Measurements from ENCODE around the gene CNNM4. TPM values are rescaled to one million over a fixed set of nuclear protein-coding genes. Genes with fewer than 3 reads are reported as not detected.

CNNM4 gene
- total RNA-seq, 2 experiments from 2014 or later = 7.1 to 11.3 TPM

GRCh38 chr2:96816127-96816835 is 55.6 kb downstream of the CNNM4 start, which contains the start of gene CNNM3:
CNNM3 (plus strand) TSS chr2:96816268; CDS start chr2:96816278, 10 bp downstream.
- Mint-ChIP-seq H3K4me1 (peaks cover 46% of the 10 kb centered on the region), H3K4me3 (peak within 1 kb of the TSS; percentile 81), H3K27me3 (no peaks in the 10 kb centered on the region), H3K36me3 (ENCODE audit: low read depth) (peaks cover 16% of the 10 kb centered on the region), H3K9me3 (ENCODE audit: low read depth) (no peaks in the 10 kb centered on the region), H3K27ac (peak within 1 kb of the TSS; percentile 56)
- intact Hi-C loops (cut with DNase I, micrococcal nuclease) = loop anchor here (1.0 to 5.0 kb wide), 19 partner anchors 13 to 824 kb away; partner anchors contain the start of genes CNNM4 (in 2 of the 2), KANSL3 (in 2 of the 2), ANKRD36 (in 1 of the 2) and ANKRD36C (in 1 of the 2)
- ATAC-seq (peak; percentile 93), DNase-seq (peak; percentile 97)
- ChIA-PET CTCF (interaction anchor here (0.8 to 1.9 kb wide), 12 partner anchors 9 to 166 kb away, joined by 3 to 7 read pairs (median 4); partner anchors contain the start of genes ANKRD39 and CNNM4), POLR2A (interaction anchor here (0.8 to 1.7 kb wide), 3 partner anchors 16 to 53 kb away, joined by 3 to 5 read pairs (median 4); partner anchors contain the start of gene ANKRD39)

GRCh38 chr2:96816836-96817702 is 56.4 kb downstream of the CNNM4 start:
- POLR2A ChIA-PET = interaction anchor here (0.8 to 1.7 kb wide), 3 partner anchors 17 to 54 kb away, joined by 3 to 5 read pairs (median 4); partner anchors contain the start of gene ANKRD39
- H3K36me3 Mint-ChIP-seq (ENCODE audit: low read depth) = peaks cover 16% of the 10 kb centered on the region

GRCh38 chr2:96817882-96818281 is 57.2 kb downstream of the CNNM4 start:
- H3K27me3 Mint-ChIP-seq = no peaks in the 10 kb centered on the region

More at GRCh38 chr2:96816836-96817702, 56.4 kb downstream of the CNNM4 start:
- Mint-ChIP-seq H3K27me3 (no peaks in the 10 kb centered on the region), H3K27ac (no peak overlapping the region), H3K4me3 (peak overlapping the region; percentile 79), H3K9me3 (ENCODE audit: low read depth) (no peaks in the 10 kb centered on the region), H3K4me1 (peaks cover 51% of the 10 kb centered on the region)
- ATAC-seq (no peak), DNase-seq (no peak)
- intact Hi-C loops (cut with DNase I, micrococcal nuclease) = loop anchor here (1.0 to 5.0 kb wide), 19 partner anchors 14 to 825 kb away; partner anchors contain the start of genes CNNM4 (in 2 of the 2), KANSL3 (in 2 of the 2), ANKRD36 (in 1 of the 2) and ANKRD36C (in 1 of the 2)
- CTCF ChIA-PET = interaction anchor here (0.6 to 1.6 kb wide), 10 partner anchors 15 to 138 kb away, joined by 3 to 7 read pairs (median 4); partner anchors contain the start of genes ANKRD39 and CNNM4

GRCh38 chr2:96819128-96819875 is 58.6 kb downstream of the CNNM4 start:
- H3K27me3 Mint-ChIP-seq = no peaks in the 10 kb centered on the region
- H3K36me3 Mint-ChIP-seq (ENCODE audit: low read depth) = peaks cover 16% of the 10 kb centered on the region
- ChIA-PET CTCF (interaction anchor here (0.7 kb wide), 1 partner anchor 128 kb away, joined by 3 read pairs; no protein-coding TSS in a partner anchor), POLR2A (no interaction called here)
- DNase-seq (no peak), ATAC-seq (no peak)
- peak overlapping the region; percentile 14 for H3K27ac Mint-ChIP-seq
- H3K4me3 Mint-ChIP-seq = no peak overlapping the region
- no peaks in the 10 kb centered on the region for H3K9me3 Mint-ChIP-seq (ENCODE audit: low read depth)
- peaks cover 51% of the 10 kb centered on the region for H3K4me1 Mint-ChIP-seq
- intact Hi-C loops (cut with DNase I, micrococcal nuclease) = loop anchor here (5.0 kb wide), 4 partner anchors 57 to 827 kb away; partner anchors contain the start of genes ANKRD36C (in 1 of the 2), CNNM4 (in 1 of the 2) and KANSL3 (in 1 of the 2)

More at GRCh38 chr2:96817882-96818281, 57.2 kb downstream of the CNNM4 start:
- DNase-seq = no peak
- no peak for ATAC-seq
- Mint-ChIP-seq H3K4me1 (peaks cover 51% of the 10 kb centered on the region), H3K4me3 (peak overlapping the region; percentile 79), H3K36me3 (ENCODE audit: low read depth) (peaks cover 16% of the 10 kb centered on the region), H3K9me3 (ENCODE audit: low read depth) (no peaks in the 10 kb centered on the region), H3K27ac (peak overlapping the region; percentile 32)
- ChIA-PET CTCF (interaction anchor here (1.4 kb wide), 1 partner anchor 137 kb away, joined by 3 read pairs; no protein-coding TSS in a partner anchor), POLR2A (no interaction called here)
- intact Hi-C loops (cut with DNase I, micrococcal nuclease) = loop anchor here (2.0 to 5.0 kb wide), 8 partner anchors 15 to 826 kb away; partner anchors contain the start of genes ANKRD36C (in 1 of the 2), ARID5A (in 1 of the 2), CNNM4 (in 1 of the 2) and KANSL3 (in 1 of the 2)

GRCh38 chr2:96819876-96820511 is 59.3 kb downstream of the CNNM4 start:
- ChIA-PET POLR2A (interaction anchor here (0.5 kb wide), 1 partner anchor 154 kb away, joined by 3 read pairs; no protein-coding TSS in a partner anchor), CTCF (interaction anchor here (0.6 to 0.7 kb wide), 3 partner anchors 14 to 127 kb away, joined by 3 to 4 read pairs (median 3); no protein-coding TSS in a partner anchor)
- no peak overlapping the region for H3K4me3 Mint-ChIP-seq
- DNase-seq = no peak
- H3K27ac Mint-ChIP-seq = no peak overlapping the region
- H3K36me3 Mint-ChIP-seq (ENCODE audit: low read depth) = peaks cover 21% of the 10 kb centered on the region
- H3K9me3 Mint-ChIP-seq (ENCODE audit: low read depth) = no peaks in the 10 kb centered on the region
- intact Hi-C loops (cut with DNase I, micrococcal nuclease) = loop anchor here (5.0 kb wide), 4 partner anchors 58 to 828 kb away; partner anchors contain the start of genes ANKRD36C (in 1 of the 2), CNNM4 (in 1 of the 2) and KANSL3 (in 1 of the 2)
- ATAC-seq = no peak
- peaks cover 49% of the 10 kb centered on the region for H3K4me1 Mint-ChIP-seq
- no peaks in the 10 kb centered on the region for H3K27me3 Mint-ChIP-seq

- Mint-ChIP-seq H3K36me3 (ENCODE audit: low read depth) (peaks cover 27% of the 10 kb centered on the region), H3K4me1 (peaks cover 44% of the 10 kb centered on the region), H3K27me3 (no peaks in the 10 kb centered on the region), H3K9me3 (ENCODE audit: low read depth) (no peaks in the 10 kb centered on the region), H3K27ac (peak overlapping the region; percentile 20), H3K4me3 (no peak overlapping the region)
- ATAC-seq (no peak), DNase-seq (no peak)
- ChIA-PET CTCF (interaction anchor here (0.6 to 1.2 kb wide), 4 partner anchors 18 to 40 kb away, joined by 3 to 5 read pairs (median 3); partner anchors contain the start of gene ANKRD39), POLR2A (no interaction called here)
- intact Hi-C loops (cut with DNase I, micrococcal nuclease) = no loop called here
Measured at GRCh38 chr2:96821113-96821675, 60.5 kb downstream of the CNNM4 start.

- no peak for DNase-seq
- Mint-ChIP-seq H3K36me3 (ENCODE audit: low read depth) (peaks cover 28% of the 10 kb centered on the region), H3K27ac (no peak overlapping the region), H3K9me3 (ENCODE audit: low read depth) (no peaks in the 10 kb centered on the region), H3K4me3 (no peak overlapping the region), H3K4me1 (peaks cover 40% of the 10 kb centered on the region), H3K27me3 (no peaks in the 10 kb centered on the region)
- no peak for ATAC-seq
- ChIA-PET POLR2A (no interaction called here), CTCF (no interaction called here)
- intact Hi-C loops (cut with DNase I, micrococcal nuclease) = no loop called here
Measured at GRCh38 chr2:96822786-96823185, 62.1 kb downstream of the CNNM4 start.

GRCh38 chr2:96823198-96823597 is 62.5 kb downstream of the CNNM4 start:
- H3K9me3 Mint-ChIP-seq (ENCODE audit: low read depth) = no peaks in the 10 kb centered on the region
- POLR2A ChIA-PET = no interaction called here
- H3K4me3 Mint-ChIP-seq = no peak overlapping the region
- peaks cover 26% of the 10 kb centered on the region for H3K36me3 Mint-ChIP-seq (ENCODE audit: low read depth)
- ATAC-seq = no peak
- no peak overlapping the region for H3K27ac Mint-ChIP-seq
- DNase-seq = no peak
- H3K27me3 Mint-ChIP-seq = no peaks in the 10 kb centered on the region
- intact Hi-C loops (cut with DNase I, micrococcal nuclease) = no loop called here
- H3K4me1 Mint-ChIP-seq = peaks cover 36% of the 10 kb centered on the region
- CTCF ChIA-PET = no interaction called here

GRCh38 chr2:96824079-96824870 is 63.6 kb downstream of the CNNM4 start:
- H3K36me3 Mint-ChIP-seq (ENCODE audit: low read depth) = peaks cover 22% of the 10 kb centered on the region
- H3K4me3 Mint-ChIP-seq = no peak overlapping the region
- H3K4me1 Mint-ChIP-seq = peaks cover 25% of the 10 kb centered on the region
- no peaks in the 10 kb centered on the region for H3K9me3 Mint-ChIP-seq (ENCODE audit: low read depth)
- ChIA-PET CTCF (interaction anchor here (0.6 to 0.8 kb wide), 3 partner anchors 21 to 149 kb away, joined by 3 read pairs; no protein-coding TSS in a partner anchor), POLR2A (no interaction called here)
- no peaks in the 10 kb centered on the region for H3K27me3 Mint-ChIP-seq
- DNase-seq (no peak), ATAC-seq (no peak)
- no peak overlapping the region for H3K27ac Mint-ChIP-seq
- intact Hi-C loops (cut with DNase I, micrococcal nuclease) = no loop called here

All from activated CD4-positive, alpha-beta T cell treated with anti-CD3 and anti-CD28 coated beads for 36 hours (primary cell).